SK-N-SH (cell line): ENCODE data around the gene ZNF606. TPM values are rescaled to one million over a fixed set of nuclear protein-coding genes. Genes with fewer than 3 reads are reported as not detected.

ENCODE experiments used
- CTCF ChIA-PET: fragments of 300-600, 350-600 bp; formaldehyde crosslinking; extraction: SDS; loops from one replicate; lab custom pipeline; 2021; lab: Yijun Ruan, JAX
- POLR2A ChIA-PET: fragments of 350-600 bp; sonication (Branson Sonifier 250); formaldehyde crosslinking; extraction: SDS; loops from one replicate; lab custom pipeline; 2020; ENCODE audit warnings: antibody characterized with exemption, inconsistent platforms; lab: Yijun Ruan, JAX
- DNase-seq: peaks from one replicate; pipeline ENCODE4 v3.0.0; 2012
- H2AFZ ChIP-seq: fragments of 200-600 bp; sonication (generic); 2 replicates; pipeline ENCODE4 v1.8.1; 2016; ENCODE audit warnings: antibody characterized with exemption, mild to moderate bottlenecking, low read depth
- H3F3A ChIP-seq: fragments of 200-600 bp; sonication (generic); replicated peaks from 2 replicates; pipeline ENCODE3; 2016; ENCODE audit warnings: antibody characterized with exemption, mild to moderate bottlenecking; ENCODE audit not compliant: insufficient read depth
- H3K27ac ChIP-seq, 2 experiments: fragments of 200-500 bp in 1 of 2; fragments of 200-600 bp in 1 of 2; sonication (Bioruptor generic) in 1 of 2; sonication (generic), shearing (Covaris generic) in 1 of 2; 2 replicates each; pipeline versions ENCODE4 v1.5.1 to v1.6.1; 2014 to 2016; ENCODE audit warnings: low read depth in 2 of 2, inconsistent platforms in 1 of 2, low read length in 1 of 2, mild to moderate bottlenecking in 1 of 2, mixed read lengths in 1 of 2
- H3K27me3 ChIP-seq: fragments of 200-600 bp; sonication (generic), shearing (Covaris generic); 2 replicates; pipeline ENCODE4 v1.6.1; 2016; ENCODE audit warnings: mixed run types; ENCODE audit not compliant: insufficient read depth
- H3K36me3 ChIP-seq, 2 experiments: fragments of 200-500 bp in 1 of 2; fragments of 200-600 bp in 1 of 2; sonication (Bioruptor generic) in 1 of 2; sonication (generic) in 1 of 2; replicated peaks in 1 of 2; 2 replicates each; pipeline versions ENCODE3 to v1.5.1; 2014 to 2016; ENCODE audit warnings: low read length in 1 of 2, mild to moderate bottlenecking in 1 of 2; ENCODE audit not compliant: insufficient read depth in 2 of 2, control insufficient read depth in 1 of 2
- H3K4me1 ChIP-seq, 2 experiments: fragments of 200-500 bp in 1 of 2; fragments of 200-600 bp in 1 of 2; sonication (Bioruptor generic) in 1 of 2; sonication (generic), shearing (Covaris generic) in 1 of 2; 2 replicates each; pipeline versions ENCODE4 v1.5.1 to v1.6.1; 2014 to 2016; ENCODE audit warnings: low read depth in 1 of 2, low read length in 1 of 2, mixed run types in 1 of 2; ENCODE audit not compliant: insufficient read depth in 2 of 2, control insufficient read depth in 1 of 2
- H3K4me2 ChIP-seq: fragments of 200-600 bp; sonication (generic), shearing (Covaris generic); 2 replicates; pipeline ENCODE4 v1.6.1; 2017; ENCODE audit warnings: mixed run types
- H3K4me3 ChIP-seq, 2 experiments: fragments of 200-500 bp in 1 of 2; fragments of 200-600 bp in 1 of 2; sonication (Bioruptor generic) in 1 of 2; sonication (generic), shearing (Covaris generic) in 1 of 2; 2 replicates each; pipeline versions ENCODE4 v1.5.1 to v1.8.1; 2014 to 2016; ENCODE audit warnings: low read depth in 2 of 2, inconsistent platforms in 1 of 2, low read length in 1 of 2, mild to moderate bottlenecking in 1 of 2, mixed read lengths in 1 of 2, moderate library complexity in 1 of 2
- H3K79me2 ChIP-seq: fragments of 200-600 bp; sonication (generic); 2 replicates; pipeline ENCODE4 v1.8.1; 2017; ENCODE audit warnings: mild to moderate bottlenecking; ENCODE audit not compliant: insufficient read depth
- H3K9ac ChIP-seq: fragments of 200-600 bp; sonication (generic); 2 replicates; pipeline ENCODE4 v1.6.1; 2017; ENCODE audit warnings: mixed run types
- H3K9me2 ChIP-seq: fragments of 200-600 bp; sonication (generic); 2 replicates; pipeline ENCODE4 v1.6.1; 2017; ENCODE audit warnings: mixed run types
- H3K9me3 ChIP-seq: fragments of 200-600 bp; sonication (generic); 2 replicates; pipeline ENCODE4 v1.6.1; 2017; ENCODE audit warnings: mixed run types, mild to moderate bottlenecking, moderate library complexity
- H4K20me1 ChIP-seq: fragments of 200-600 bp; sonication (generic); 2 replicates; pipeline ENCODE4 v1.6.1; 2017; ENCODE audit warnings: mild to moderate bottlenecking, mixed run types; ENCODE audit not compliant: insufficient read depth
- CHD2 ChIP-seq: fragments of 150-350 bp; IDR thresholded peaks from 2 replicates; pipeline ENCODE4 v1.6.1; 2018; ENCODE audit warnings: low read length; ENCODE audit not compliant: partially characterized antibody
- ELF1 ChIP-seq: IDR thresholded peaks from 2 replicates; pipeline ENCODE4 v1.4.0; 2012
- EZH2phosphoT487 ChIP-seq: fragments of 200-600 bp; sonication (generic); IDR thresholded peaks from 2 replicates; pipeline ENCODE4 v1.6.1; 2017; ENCODE audit warnings: low read depth, mixed run types, mild to moderate bottlenecking, antibody characterized with exemption, moderate library complexity, borderline replicate concordance
- FOSL2 ChIP-seq: IDR thresholded peaks from 2 replicates; pipeline ENCODE4 v1.4.0; 2012; ENCODE audit warnings: low read depth, mild to moderate bottlenecking, moderate library complexity, borderline replicate concordance
- FOXJ3 ChIP-seq: sonication (generic); formaldehyde crosslinking; IDR thresholded peaks from 2 replicates; pipeline ENCODE4 v1.5.1; 2020; ENCODE audit warnings: mild to moderate bottlenecking, missing genetic modification reagents
- FOXM1 ChIP-seq: IDR thresholded peaks from 2 replicates; pipeline ENCODE4 v1.4.0; 2012; ENCODE audit warnings: low read depth, mild to moderate bottlenecking
- JUND ChIP-seq: IDR thresholded peaks from 2 replicates; pipeline ENCODE4 v1.4.0; 2012
- MAX ChIP-seq: IDR thresholded peaks from 2 replicates; pipeline ENCODE4 v1.4.0; 2012; ENCODE audit warnings: low read depth
- MEF2A ChIP-seq: IDR thresholded peaks from 2 replicates; pipeline ENCODE4 v1.4.0; 2012; ENCODE audit warnings: low read depth, borderline replicate concordance
- MXI1 ChIP-seq: IDR thresholded peaks from 2 replicates; pipeline ENCODE4 v1.6.1; 2012; ENCODE audit warnings: mild to moderate bottlenecking, low read depth, low read length, improper control_type of control experiment
- NRF1 ChIP-seq: IDR thresholded peaks from 2 replicates; pipeline ENCODE4 v1.6.1; 2012; ENCODE audit warnings: low read depth, mild to moderate bottlenecking, low read length
- PBX3 ChIP-seq: IDR thresholded peaks from 2 replicates; pipeline ENCODE4; 2012
- POLR2AphosphoS5 ChIP-seq: IDR thresholded peaks from 2 replicates; pipeline ENCODE4 v1.6.1; 2012; ENCODE audit warnings: low read depth, low read length
- RAD21 ChIP-seq: IDR thresholded peaks from 2 replicates; pipeline ENCODE4 v1.6.1; 2012; ENCODE audit warnings: mild to moderate bottlenecking, low read length
- RXRA ChIP-seq: IDR thresholded peaks from 2 replicates; pipeline ENCODE4 v1.4.0; 2012; ENCODE audit warnings: low read depth, mild to moderate bottlenecking, borderline replicate concordance
- SMC3 ChIP-seq: IDR thresholded peaks from 2 replicates; pipeline ENCODE4 v1.6.1; 2012; ENCODE audit warnings: low read depth, low read length, improper control_type of control experiment
- TEAD4 ChIP-seq: IDR thresholded peaks from 2 replicates; pipeline ENCODE4 v1.4.0; 2012; ENCODE audit warnings: mild to moderate bottlenecking, borderline replicate concordance; ENCODE audit not compliant: insufficient read depth
- YY1 ChIP-seq: IDR thresholded peaks from 2 replicates; pipeline ENCODE4 v1.4.0; 2012; ENCODE audit warnings: low read depth, mild to moderate bottlenecking
- ZBTB33 ChIP-seq: IDR thresholded peaks from 2 replicates; pipeline ENCODE4 v1.4.0; 2012; ENCODE audit warnings: low read depth, borderline replicate concordance
- WGBS: methylation state at CpG from one replicate; pipeline ENCODE4 v1.1.6; 2017; ENCODE audit warnings: low lambda C conversion rate; 5-methylcytosine and 5-hydroxymethylcytosine counted together
- polyA plus RNA-seq, 3 experiments: library from polyadenylated mRNA; depleted of rRNA; stranded (reverse); fragments of >200 nt; gene quantifications; 2 replicates each; pipeline ENCODE4 v1.2.3, GENCODE V29; 2012
- TF ChIP-seq, protein P1 (sequence below): fragments of 150-350 bp; IDR thresholded peaks from 2 replicates; pipeline ENCODE4 v1.6.1; 2016; ENCODE audit warnings: mild to moderate bottlenecking, low read depth, low read length

The ZNF606 gene
- polyA plus RNA-seq, 1 of the 3 experiments (the other 2 are of a cell fraction) = 2.9 TPM

DNA sequence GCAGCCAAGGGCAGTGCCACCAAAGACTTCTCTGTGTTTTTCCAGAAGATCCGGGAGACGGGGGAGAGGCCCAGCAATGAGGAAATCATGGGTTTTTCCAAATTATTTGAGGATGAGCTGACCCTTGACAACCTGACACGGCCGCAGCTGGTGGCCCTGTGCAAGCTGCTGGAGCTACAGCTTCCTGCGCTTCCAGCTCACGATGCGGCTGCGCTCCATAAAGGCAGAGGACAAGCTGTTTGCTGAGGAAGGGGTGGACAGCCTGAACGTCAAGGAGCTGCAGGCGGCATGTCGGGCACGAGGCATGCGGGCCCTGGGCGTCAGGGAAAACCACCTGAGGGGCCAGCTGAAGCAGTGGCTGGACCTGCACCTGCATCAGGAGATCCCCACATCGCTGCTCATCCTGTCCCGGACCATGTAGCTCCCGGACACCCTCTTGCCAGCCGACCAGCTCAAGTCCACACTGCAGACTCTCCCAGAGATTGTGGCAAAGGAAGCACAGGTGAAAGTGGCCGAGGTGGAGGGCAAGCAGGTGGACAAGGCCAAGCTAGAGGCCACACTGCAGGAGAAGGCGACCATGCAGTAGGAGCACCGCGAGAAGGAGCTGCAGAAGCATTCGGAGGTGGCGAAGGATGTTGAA is 42.9 kb upstream of the ZNF606 start:
- H3K9me3 ChIP-seq = no peaks in the 10 kb centered on the region
- H3K4me1 ChIP-seq = no peaks in the 10 kb centered on the region
- H3K9ac ChIP-seq = no peak overlapping the region
- TF ChIP-seq SMC3 (no peak), FOXM1 (no peak), FOSL2 (no peak), RAD21 (no peak), MEF2A (no peak), JUND (no peak), RXRA (no peak)
- H3F3A ChIP-seq = no peaks in the 10 kb centered on the region
- no peaks in the 10 kb centered on the region for H3K9me2 ChIP-seq
- no peak for DNase-seq
- no peaks in the 10 kb centered on the region for H3K27me3 ChIP-seq
- CTCF ChIA-PET = interaction anchor here (0.8 kb wide), 1 partner anchor 17 kb away, joined by 3 read pairs; no protein-coding TSS in a partner anchor
- POLR2A ChIA-PET = interaction anchor here (1.2 kb wide), 1 partner anchor 14 kb away, joined by 3 read pairs; the partner anchor contains the start of gene ZNF135
- H3K36me3 ChIP-seq = no peaks in the 10 kb centered on the region
- no peak overlapping the region for H3K4me3 ChIP-seq
- H3K27ac ChIP-seq = no peak overlapping the region
- H4K20me1 ChIP-seq = no peaks in the 10 kb centered on the region
- WGBS = 27% methylated on average over 15 of the region's 24 CpGs
- no peaks in the 10 kb centered on the region for H3K79me2 ChIP-seq
- no peak overlapping the region for H2AFZ ChIP-seq
- H3K4me2 ChIP-seq = no peak overlapping the region

GRCh38 chr19:58044886-58045285 is 42.3 kb upstream of the ZNF606 start:
- Histone ChIP-seq H3K36me3 (no peaks in the 10 kb centered on the region), H3K27ac (no peak overlapping the region), H3K9ac (no peak overlapping the region), H4K20me1 (no peaks in the 10 kb centered on the region), H3K4me3 (no peak overlapping the region), H3F3A (no peaks in the 10 kb centered on the region), H3K4me1 (no peaks in the 10 kb centered on the region), H2AFZ (no peak overlapping the region), H3K27me3 (no peaks in the 10 kb centered on the region), H3K9me2 (no peaks in the 10 kb centered on the region), H3K79me2 (no peaks in the 10 kb centered on the region), H3K4me2 (no peak overlapping the region), H3K9me3 (no peaks in the 10 kb centered on the region)
- POLR2A ChIA-PET = no interaction called here
- 63% methylated on average over 9 of the region's 26 CpGs for WGBS
- CTCF ChIA-PET = interaction anchor here (0.8 kb wide), 1 partner anchor 16 kb away, joined by 3 read pairs; no protein-coding TSS in a partner anchor
- DNase-seq = no peak
- TF ChIP-seq MXI1 (no peak), ELF1 (no peak), NRF1 (no peak), EZH2phosphoT487 (no peak), MAX (no peak), TEAD4 (no peak)

- CTCF ChIA-PET = no interaction called here
- H3F3A ChIP-seq = no peaks in the 10 kb centered on the region
- no peak overlapping the region for H2AFZ ChIP-seq
- POLR2A ChIA-PET = no interaction called here
- H3K4me1 ChIP-seq = no peaks in the 10 kb centered on the region
- no peaks in the 10 kb centered on the region for H3K9me2 ChIP-seq
- 76% methylated on average over 41 of the region's 42 CpGs for WGBS
- no peaks in the 10 kb centered on the region for H3K79me2 ChIP-seq
- DNase-seq = no peak
- H3K4me2 ChIP-seq = no peak overlapping the region
- no peaks in the 10 kb centered on the region for H4K20me1 ChIP-seq
- H3K4me3 ChIP-seq = no peak overlapping the region
- no peak overlapping the region for H3K9ac ChIP-seq
- H3K36me3 ChIP-seq = no peaks in the 10 kb centered on the region
- H3K9me3 ChIP-seq = no peaks in the 10 kb centered on the region
- H3K27ac ChIP-seq = no peak overlapping the region
- no peaks in the 10 kb centered on the region for H3K27me3 ChIP-seq
- TF ChIP-seq CHD2 (no peak), POLR2AphosphoS5 (no peak), RAD21 (no peak), ZBTB33 (no peak), JUND (no peak), YY1 (no peak), PBX3 (no peak), FOXJ3 (CRISPR knock-in tag) (no peak)
- TF ChIP-seq, protein P1, sequence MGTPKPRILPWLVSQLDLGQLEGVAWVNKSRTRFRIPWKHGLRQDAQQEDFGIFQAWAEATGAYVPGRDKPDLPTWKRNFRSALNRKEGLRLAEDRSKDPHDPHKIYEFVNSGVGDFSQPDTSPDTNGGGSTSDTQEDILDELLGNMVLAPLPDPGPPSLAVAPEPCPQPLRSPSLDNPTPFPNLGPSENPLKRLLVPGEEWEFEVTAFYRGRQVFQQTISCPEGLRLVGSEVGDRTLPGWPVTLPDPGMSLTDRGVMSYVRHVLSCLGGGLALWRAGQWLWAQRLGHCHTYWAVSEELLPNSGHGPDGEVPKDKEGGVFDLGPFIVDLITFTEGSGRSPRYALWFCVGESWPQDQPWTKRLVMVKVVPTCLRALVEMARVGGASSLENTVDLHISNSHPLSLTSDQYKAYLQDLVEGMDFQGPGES = no peak
These were observed 41.8 kb upstream of the ZNF606 start for GRCh38 chr19:58044391-58044790.
